Measurements from ENCODE around the gene GTF3A. TPM values are rescaled to one million over a fixed set of nuclear protein-coding genes. Genes with fewer than 3 reads are reported as not detected.

Gene GTF3A
- total and polyA plus RNA-seq, 2 of the 8 experiments (the other 6 are each of a cell fraction or from before 2014, with no cell fraction given), result 41.6 to 96.5 TPM

- no peaks in the 10 kb centered on the region for H3K79me1 ChIP-seq (ENCODE audit: low read depth, low read length)
- DNase-seq (ENCODE audit: low read depth in 1 of 2, low spot score in 2 of 2) (no peak), FAIRE-seq (no peak)
- H4K8ac ChIP-seq (ENCODE audit: extremely low read depth, insufficient read depth, low read length), result no peak overlapping the region
- no peaks in the 10 kb centered on the region for H4K20me1 ChIP-seq (replicated peaks in 1 of 2; ENCODE audit: control insufficient read depth in 1 of 2, insufficient read depth in 2 of 2, low read length in 2 of 2)
- WGBS, 2 experiments (ENCODE audit: extremely low coverage in 1 of 2, insufficient coverage in 1 of 2, insufficient read length in 1 of 2, insufficient replicate concordance in 2 of 2, low coverage in 1 of 2, low lambda C conversion rate in 2 of 2, missing lambda C conversion rate in 1 of 2), result 80% methylated on average over 10 of the region's 10 CpGs; no CpG with 5 or more reads in 1 of the 2 experiments
- no peak overlapping the region for H4K5ac ChIP-seq (ENCODE audit: insufficient read length, low read depth, low read length)
- H2AK5ac ChIP-seq (ENCODE audit: low read depth, low read length), result no peak overlapping the region
- H3K9me3 ChIP-seq (ENCODE audit: insufficient read depth in 2 of 2, low read depth in 1 of 2, low read length in 1 of 2), result no peaks in the 10 kb centered on the region
- H2BK20ac ChIP-seq (ENCODE audit: low read length), result no peak overlapping the region
- no peak overlapping the region; the same call in 1 of the 2 replicates for H2AFZ ChIP-seq (ENCODE audit: low read length)
- H3K4ac ChIP-seq (replicated peaks; ENCODE audit: insufficient read length, low read depth, low read length), result no peak overlapping the region
- no peak overlapping the region for H3K18ac ChIP-seq (ENCODE audit: extremely low read depth, low read length)
- no peak overlapping the region for H3K27ac ChIP-seq (ENCODE audit: low read depth, low read length)
- no peak overlapping the region for H2BK120ac ChIP-seq (replicated peaks; ENCODE audit: low read depth, low read length)
- no peaks in the 10 kb centered on the region for H3K79me2 ChIP-seq (ENCODE audit: control insufficient read depth in 1 of 2, insufficient read depth in 2 of 2, low read length in 2 of 2)
- POLR2A ChIA-PET (ENCODE audit: partially characterized antibody), result interaction anchor here (1.4 kb wide), 1 partner anchor 145 kb away, joined by 3 read pairs; no protein-coding TSS in a partner anchor
- H3K4me3 ChIP-seq (ENCODE audit: extremely low read depth in 1 of 4, insufficient read depth in 2 of 4, low read depth in 3 of 4, low read length in 4 of 4), result no peak overlapping the region
- no peak overlapping the region for H3K23ac ChIP-seq (ENCODE audit: insufficient read length)
- H3K9ac ChIP-seq (replicated peaks in 1 of 4; ENCODE audit: extremely low read depth in 1 of 4, low read depth in 3 of 4, low read length in 3 of 4), result no peak overlapping the region
- H3K36me3 ChIP-seq (ENCODE audit: control insufficient read depth in 2 of 4, insufficient read depth in 4 of 4, low read length in 3 of 4), result no peaks in the 10 kb centered on the region
- no peak overlapping the region for H2BK15ac ChIP-seq (ENCODE audit: low read length)
- H3K23me2 ChIP-seq (ENCODE audit: low read depth, low read length), result no peaks in the 10 kb centered on the region
- H2BK12ac ChIP-seq (ENCODE audit: low read depth, low read length), result no peak overlapping the region
- CTCF ChIA-PET (ENCODE audit: partially characterized antibody), result interaction anchor here (0.6 to 2.4 kb wide), 8 partner anchors 10 to 350 kb away, joined by 3 to 8 read pairs (median 3); partner anchors contain the start of gene MTIF3
- H3K14ac ChIP-seq (ENCODE audit: insufficient read length), result no peak overlapping the region
- H3K4me1 ChIP-seq (replicated peaks in 1 of 4; ENCODE audit: control insufficient read depth in 3 of 4, insufficient read depth in 4 of 4, low read length in 3 of 4), result no peaks in the 10 kb centered on the region
- no peak overlapping the region for H3K56ac ChIP-seq (replicated peaks; ENCODE audit: insufficient read length, low read depth, low read length)
- H3K27me3 ChIP-seq (replicated peaks in 1 of 4; ENCODE audit: control insufficient read depth in 3 of 4, extremely low read depth in 1 of 4, insufficient read depth in 3 of 4, low read length in 3 of 4), result no peaks in the 10 kb centered on the region
- H2BK5ac ChIP-seq (ENCODE audit: low read depth, low read length), result no peak overlapping the region
- H4K91ac ChIP-seq (replicated peaks; ENCODE audit: insufficient read length, low read length), result no peak overlapping the region
- no peak overlapping the region for H3K4me2 ChIP-seq (ENCODE audit: insufficient read depth in 1 of 2, low read depth in 2 of 2, low read length in 2 of 2)
- TF ChIP-seq HDAC2 (IDR thresholded peaks at IDR 0.05; ENCODE audit: borderline replicate concordance in 1 of 2, low read depth in 2 of 2, low read length in 2 of 2) (no peak), CTCF (IDR thresholded peaks at IDR 0.05; ENCODE audit: control extremely low read depth in 1 of 3, insufficient read depth in 1 of 3, low read depth in 1 of 3, low read length in 3 of 3) (no peak), FOSL1 (IDR thresholded peaks at IDR 0.05; ENCODE audit: insufficient read depth, low read depth, low read length) (no peak), E2F6 (IDR thresholded peaks at IDR 0.05) (no peak), NRF1 (IDR thresholded peaks at IDR 0.05; ENCODE audit: low read depth, low read length) (no peak), YY1 (IDR thresholded peaks at IDR 0.05; ENCODE audit: low read depth, low read length) (no peak), RNF2 (IDR thresholded peaks at IDR 0.05; ENCODE audit: borderline replicate concordance, low read depth, low read length, missing control alignments, poor library complexity, severe bottlenecking) (no peak)
Observed at GRCh38 chr13:27476943-27477703, 52.7 kb downstream of the GTF3A start.
